ENCODE measurements around the gene FOXB1.

- no peak for TF ChIP-seq CTCF (IDR thresholded peaks at IDR 0.05)
- no peak for TF ChIP-seq AFF4 (CRISPR knock-in tag; IDR thresholded peaks at IDR 0.05; ENCODE audit: borderline replicate concordance)
Observed at GRCh38 chr15:59994526-59994887, 9.6 kb upstream of the FOXB1 start.
